SJCRH30 (cell line): ENCODE data around the gene DCHS1. TPM values are rescaled to one million over a fixed set of nuclear protein-coding genes. Genes with fewer than 3 reads are reported as not detected.

ENCODE experiments used
- DNase-seq, 2 experiments: peaks; one replicate each; pipeline ENCODE4 v3.0.0-alpha.2; 2015 to 2020
- H3K27ac ChIP-seq: fragments of 250-450 bp; sonication (Bioruptor Pico); 2 replicates; pipeline ENCODE4 v1.5.1; 2020; ENCODE audit warnings: mild to moderate bottlenecking, moderate library complexity
- H3K27me3 ChIP-seq: fragments of 250-450 bp; sonication (Bioruptor Pico); 2 replicates; pipeline ENCODE4 v1.5.1; 2020; ENCODE audit warnings: mild to moderate bottlenecking, moderate library complexity
- H3K36me3 ChIP-seq: fragments of 250-450 bp; sonication (Bioruptor Pico); 2 replicates; pipeline ENCODE4 v1.5.1; 2020; ENCODE audit warnings: mild to moderate bottlenecking, moderate library complexity
- H3K4me1 ChIP-seq: fragments of 250-450 bp; sonication (Bioruptor Pico); 2 replicates; pipeline ENCODE4 v1.5.1; 2020; ENCODE audit warnings: mild to moderate bottlenecking, moderate library complexity
- H3K4me3 ChIP-seq: fragments of 250-450 bp; sonication (Bioruptor Pico); 2 replicates; pipeline ENCODE4 v1.5.1; 2020; ENCODE audit warnings: mild to moderate bottlenecking, moderate library complexity
- H3K9me3 ChIP-seq: fragments of 250-450 bp; sonication (Bioruptor Pico); replicated peaks from 2 replicates; pipeline ENCODE4 v1.5.1; 2020; ENCODE audit warnings: mild to moderate bottlenecking, moderate library complexity
- total RNA-seq: library from RNA; depleted of rRNA; stranded (reverse); fragments of >200 nt; shearing (Covaris generic); gene quantifications from 2 replicates; pipeline ENCODE4 v1.2.3, GENCODE V29; 2014

The DCHS1 gene
- total RNA-seq, 1 experiment from 2014 or later: 9.6 TPM

- H3K4me1 ChIP-seq: peaks cover 5% of the 10 kb centered on the region; the same call in 1 of the 2 replicates
- peaks cover 26% of the 10 kb centered on the region for H3K36me3 ChIP-seq
- no peak overlapping the region for H3K27ac ChIP-seq
- H3K4me3 ChIP-seq: no peak overlapping the region
- DNase-seq: no peak
- no peaks in the 10 kb centered on the region for H3K9me3 ChIP-seq
- H3K27me3 ChIP-seq: no peaks in the 10 kb centered on the region
These were observed 54.6 kb downstream of the DCHS1 start for GRCh38 chr11:6601041-6601461.

GRCh38 chr11:6599881-6600390, 55.7 kb downstream of the DCHS1 start:
- DNase-seq: no peak

GRCh38 chr11:6599449-6599848, 56.2 kb downstream of the DCHS1 start:
- DNase-seq: no peak
- H3K4me3 ChIP-seq: no peak overlapping the region
- H3K4me1 ChIP-seq: 0 out of 2 replicates have a peak, but pooled peaks cover 3% of the 10 kb centered on the region
- H3K36me3 ChIP-seq: peaks cover 26% of the 10 kb centered on the region
- H3K27ac ChIP-seq: no peak overlapping the region
- no peaks in the 10 kb centered on the region for H3K27me3 ChIP-seq
- H3K9me3 ChIP-seq: no peaks in the 10 kb centered on the region

More at GRCh38 chr11:6599881-6600390, 55.7 kb downstream of the DCHS1 start:
- Histone ChIP-seq H3K4me3 (no peak overlapping the region), H3K27me3 (no peaks in the 10 kb centered on the region), H3K27ac (no peak overlapping the region), H3K9me3 (no peaks in the 10 kb centered on the region), H3K4me1 (0 out of 2 replicates have a peak, but pooled peaks cover 3% of the 10 kb centered on the region), H3K36me3 (peaks cover 26% of the 10 kb centered on the region)

GRCh38 chr11:6598555-6598954, 57.1 kb downstream of the DCHS1 start:
- Histone ChIP-seq H3K27me3 (no peaks in the 10 kb centered on the region), H3K27ac (no peak overlapping the region), H3K9me3 (no peaks in the 10 kb centered on the region), H3K36me3 (peaks cover 29% of the 10 kb centered on the region), H3K4me1 (0 out of 2 replicates have a peak, but pooled peaks cover 3% of the 10 kb centered on the region), H3K4me3 (no peak overlapping the region)
- DNase-seq: no peak

GRCh38 chr11:6596239-6596877, 59.3 kb downstream of the DCHS1 start:
- Histone ChIP-seq H3K27me3 (no peaks in the 10 kb centered on the region), H3K36me3 (peaks cover 30% of the 10 kb centered on the region), H3K4me1 (no peaks in the 10 kb centered on the region), H3K9me3 (no peaks in the 10 kb centered on the region), H3K27ac (no peak overlapping the region), H3K4me3 (no peak overlapping the region)
- DNase-seq: no peak

GRCh38 chr11:6594142-6594768, 61.4 kb downstream of the DCHS1 start:
- Histone ChIP-seq H3K36me3 (peaks cover 20% of the 10 kb centered on the region), H3K4me3 (no peak overlapping the region), H3K27me3 (no peaks in the 10 kb centered on the region), H3K4me1 (no peaks in the 10 kb centered on the region), H3K27ac (no peak overlapping the region), H3K9me3 (no peaks in the 10 kb centered on the region)
- DNase-seq: no peak

- H3K27me3 ChIP-seq: no peaks in the 10 kb centered on the region
- peaks cover 18% of the 10 kb centered on the region for H3K36me3 ChIP-seq
- no peak overlapping the region for H3K27ac ChIP-seq
- DNase-seq: no peak
- H3K4me3 ChIP-seq: no peak overlapping the region
- H3K9me3 ChIP-seq: peaks cover 6% of the 10 kb centered on the region; the same call in 1 of the 2 replicates
- H3K4me1 ChIP-seq: no peaks in the 10 kb centered on the region
These were observed 67.6 kb downstream of the DCHS1 start for GRCh38 chr11:6588018-6588417.

- Histone ChIP-seq H3K4me3 (no peak overlapping the region), H3K4me1 (no peaks in the 10 kb centered on the region), H3K36me3 (peaks cover 18% of the 10 kb centered on the region), H3K27me3 (no peaks in the 10 kb centered on the region), H3K27ac (no peak overlapping the region), H3K9me3 (peaks cover 6% of the 10 kb centered on the region; the same call in 1 of the 2 replicates)
- DNase-seq: no peak
These were observed 68.2 kb downstream of the DCHS1 start for GRCh38 chr11:6587360-6587953.

- no peak overlapping the region for H3K27ac ChIP-seq
- no peaks in the 10 kb centered on the region for H3K4me1 ChIP-seq
- DNase-seq: no peak
- H3K9me3 ChIP-seq: peaks cover 6% of the 10 kb centered on the region; the same call in 1 of the 2 replicates
- H3K4me3 ChIP-seq: no peak overlapping the region
- no peaks in the 10 kb centered on the region for H3K27me3 ChIP-seq
- H3K36me3 ChIP-seq: peaks cover 18% of the 10 kb centered on the region
These were observed 68.9 kb downstream of the DCHS1 start for GRCh38 chr11:6586434-6587359.

- H3K27me3 ChIP-seq: no peaks in the 10 kb centered on the region
These were observed 71.1 kb downstream of the DCHS1 start for GRCh38 chr11:6584528-6584927.

GRCh38 chr11:6583584-6583983, 72.0 kb downstream of the DCHS1 start:
- Histone ChIP-seq H3K36me3 (peaks cover 9% of the 10 kb centered on the region), H3K4me3 (no peak overlapping the region), H3K27me3 (no peaks in the 10 kb centered on the region), H3K4me1 (no peaks in the 10 kb centered on the region), H3K27ac (no peak overlapping the region), H3K9me3 (peaks cover 6% of the 10 kb centered on the region; the same call in 1 of the 2 replicates)
- DNase-seq: no peak

More at GRCh38 chr11:6584528-6584927, 71.1 kb downstream of the DCHS1 start:
- Histone ChIP-seq H3K9me3 (peaks cover 6% of the 10 kb centered on the region; the same call in 1 of the 2 replicates), H3K27ac (no peak overlapping the region), H3K36me3 (peaks cover 9% of the 10 kb centered on the region), H3K4me1 (no peaks in the 10 kb centered on the region), H3K4me3 (no peak overlapping the region)
- DNase-seq: no peak

GRCh38 chr11:6579681-6580080, 75.9 kb downstream of the DCHS1 start:
- Histone ChIP-seq H3K4me1 (peaks cover 8% of the 10 kb centered on the region; the same call in 1 of the 2 replicates), H3K27me3 (no peaks in the 10 kb centered on the region), H3K9me3 (peaks cover 2% of the 10 kb centered on the region; the same call in 1 of the 2 replicates), H3K4me3 (no peak overlapping the region), H3K36me3 (peaks cover 6% of the 10 kb centered on the region; the same call in 1 of the 2 replicates), H3K27ac (no peak overlapping the region)
- DNase-seq: no peak

GRCh38 chr11:6578134-6578533, 77.5 kb downstream of the DCHS1 start:
- Histone ChIP-seq H3K9me3 (no peaks in the 10 kb centered on the region), H3K27me3 (no peaks in the 10 kb centered on the region), H3K27ac (no peak overlapping the region), H3K36me3 (no peaks in the 10 kb centered on the region), H3K4me3 (no peak overlapping the region), H3K4me1 (peaks cover 8% of the 10 kb centered on the region; the same call in 1 of the 2 replicates)
- no peak for DNase-seq
